Measurements from ENCODE around the gene TMC5. TPM values are rescaled to one million over a fixed set of nuclear protein-coding genes. Genes with fewer than 3 reads are reported as not detected.

Gene TMC5
- total and polyA plus RNA-seq, 2 of the 4 experiments (the other 2 are of a cell fraction): not detected

DNA sequence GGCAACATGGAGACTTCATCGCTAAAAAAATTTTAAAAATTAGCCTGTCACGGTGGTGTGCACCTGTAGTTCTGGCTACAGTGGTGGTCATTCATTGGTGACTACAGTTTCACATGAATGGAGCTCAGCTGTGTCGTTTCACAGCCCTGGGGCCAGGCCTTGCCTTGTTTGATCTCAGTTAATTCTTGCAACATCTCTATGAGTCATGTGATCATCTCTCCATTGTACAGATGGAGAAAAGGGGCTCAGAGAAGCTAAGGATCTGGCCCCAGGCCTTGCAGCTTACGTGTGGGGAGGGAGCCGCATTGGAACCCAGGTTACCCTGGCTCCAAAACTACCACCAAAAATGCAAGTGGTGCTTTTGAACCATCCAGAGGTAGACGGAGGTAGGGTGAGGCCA lies 54.8 kb downstream of the TMC5 start:
- no peak overlapping the region for H2AK5ac ChIP-seq (ENCODE audit: low read depth, low read length)
- no peak overlapping the region for H2AFZ ChIP-seq (replicated peaks; ENCODE audit: low read length, poor library complexity)
- no peak overlapping the region for H4K8ac ChIP-seq (ENCODE audit: low read depth in 2 of 2, low read length in 2 of 2)
- H3K56ac ChIP-seq (ENCODE audit: extremely low read depth, insufficient read depth, low read length): no peak overlapping the region
- CTCF ChIA-PET: interaction anchor here (0.6 kb wide), 1 partner anchor 489 kb away, joined by 3 read pairs; no protein-coding TSS in a partner anchor
- no peak overlapping the region for H3K4ac ChIP-seq (ENCODE audit: low read depth, low read length)
- H3K27ac ChIP-seq (ENCODE audit: insufficient read depth, low read length): no peak overlapping the region
- in situ Hi-C loops (cut with MboI; ENCODE audit: low sequenced_read_pairs): no loop called here
- no CpG with 5 or more reads among the region's 6 CpGs for WGBS, 2 experiments (ENCODE audit: extremely low coverage in 2 of 2, insufficient read length in 1 of 2)
- H3K23ac ChIP-seq (ENCODE audit: low read depth, low read length): no peak overlapping the region
- H2BK20ac ChIP-seq (ENCODE audit: low read depth, low read length): no peak overlapping the region
- TF ChIP-seq CHD1 (IDR thresholded peaks at IDR 0.05; ENCODE audit: low read depth, low read length) (no peak), MAFK (IDR thresholded peaks at IDR 0.05; ENCODE audit: low read depth, low read length) (no peak), FOS (IDR thresholded peaks at IDR 0.05; ENCODE audit: low read depth, low read length) (no peak), SMC3 (IDR thresholded peaks at IDR 0.05; ENCODE audit: low read depth, low read length) (no peak), RFX5 (IDR thresholded peaks at IDR 0.05; ENCODE audit: low read depth, low read length) (no peak), BHLHE40 (IDR thresholded peaks at IDR 0.05; ENCODE audit: low read depth, low read length) (no peak), RCOR1 (IDR thresholded peaks at IDR 0.05; ENCODE audit: insufficient replicate concordance, low read length) (no peak), MAZ (IDR thresholded peaks at IDR 0.05; ENCODE audit: borderline replicate concordance, low read depth, low read length) (no peak), POLR2A (IDR thresholded peaks at IDR 0.05; ENCODE audit: low read depth, low read length) (no peak), MXI1 (IDR thresholded peaks at IDR 0.05; ENCODE audit: borderline replicate concordance, low read depth, low read length) (no peak)
- TF ChIP-seq, protein P1, sequence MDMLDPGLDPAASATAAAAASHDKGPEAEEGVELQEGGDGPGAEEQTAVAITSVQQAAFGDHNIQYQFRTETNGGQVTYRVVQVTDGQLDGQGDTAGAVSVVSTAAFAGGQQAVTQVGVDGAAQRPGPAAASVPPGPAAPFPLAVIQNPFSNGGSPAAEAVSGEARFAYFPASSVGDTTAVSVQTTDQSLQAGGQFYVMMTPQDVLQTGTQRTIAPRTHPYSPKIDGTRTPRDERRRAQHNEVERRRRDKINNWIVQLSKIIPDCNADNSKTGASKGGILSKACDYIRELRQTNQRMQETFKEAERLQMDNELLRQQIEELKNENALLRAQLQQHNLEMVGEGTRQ (IDR thresholded peaks at IDR 0.05; ENCODE audit: low read depth, low read length): no peak
- TF ChIP-seq, protein P2, sequence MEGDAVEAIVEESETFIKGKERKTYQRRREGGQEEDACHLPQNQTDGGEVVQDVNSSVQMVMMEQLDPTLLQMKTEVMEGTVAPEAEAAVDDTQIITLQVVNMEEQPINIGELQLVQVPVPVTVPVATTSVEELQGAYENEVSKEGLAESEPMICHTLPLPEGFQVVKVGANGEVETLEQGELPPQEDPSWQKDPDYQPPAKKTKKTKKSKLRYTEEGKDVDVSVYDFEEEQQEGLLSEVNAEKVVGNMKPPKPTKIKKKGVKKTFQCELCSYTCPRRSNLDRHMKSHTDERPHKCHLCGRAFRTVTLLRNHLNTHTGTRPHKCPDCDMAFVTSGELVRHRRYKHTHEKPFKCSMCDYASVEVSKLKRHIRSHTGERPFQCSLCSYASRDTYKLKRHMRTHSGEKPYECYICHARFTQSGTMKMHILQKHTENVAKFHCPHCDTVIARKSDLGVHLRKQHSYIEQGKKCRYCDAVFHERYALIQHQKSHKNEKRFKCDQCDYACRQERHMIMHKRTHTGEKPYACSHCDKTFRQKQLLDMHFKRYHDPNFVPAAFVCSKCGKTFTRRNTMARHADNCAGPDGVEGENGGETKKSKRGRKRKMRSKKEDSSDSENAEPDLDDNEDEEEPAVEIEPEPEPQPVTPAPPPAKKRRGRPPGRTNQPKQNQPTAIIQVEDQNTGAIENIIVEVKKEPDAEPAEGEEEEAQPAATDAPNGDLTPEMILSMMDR (conservative IDR thresholded peaks at IDR 0.05; ENCODE audit: low read depth, low read length): no peak
- H3K4me1 ChIP-seq (ENCODE audit: control insufficient read depth, insufficient read depth, low read length): no peaks in the 10 kb centered on the region
- no peaks in the 10 kb centered on the region for H3K9me3 ChIP-seq (ENCODE audit: control insufficient read depth, insufficient read depth, low read length)
- H3K4me2 ChIP-seq (ENCODE audit: low read depth, low read length): no peak overlapping the region
- no TSS peak for BruUV-seq (replicated peaks)
- no peak overlapping the region for H2BK15ac ChIP-seq (ENCODE audit: low read depth, low read length)
- H4K5ac ChIP-seq (ENCODE audit: low read depth, low read length): no peak overlapping the region
- intact Hi-C loops (cut with micrococcal nuclease): no loop called here
- ATAC-seq (ENCODE audit: low read depth) (no peak), DNase-seq (no peak)
- POLR2A ChIA-PET (ENCODE audit: unreplicated experiment): no interaction called here
- no peak overlapping the region for H2AK9ac ChIP-seq (replicated peaks; ENCODE audit: low read depth, low read length, poor library complexity)
- H2BK120ac ChIP-seq (ENCODE audit: low read depth, low read length): no peak overlapping the region
- no peak overlapping the region for H4K91ac ChIP-seq (ENCODE audit: insufficient read depth, low read depth, low read length)
- H3K9ac ChIP-seq (ENCODE audit: low read depth, low read length): no peak overlapping the region
- no peak overlapping the region for H2BK5ac ChIP-seq (ENCODE audit: low read depth, low read length, poor library complexity, severe bottlenecking)
- no peaks in the 10 kb centered on the region for H3K27me3 ChIP-seq (ENCODE audit: control insufficient read depth, insufficient read depth, low read length)
- H3K14ac ChIP-seq (replicated peaks; ENCODE audit: low read depth, low read length): no peak overlapping the region
- H3K9me1 ChIP-seq (ENCODE audit: insufficient read depth, low read length): no peaks in the 10 kb centered on the region
- no peaks in the 10 kb centered on the region for H3K36me3 ChIP-seq (ENCODE audit: control insufficient read depth, insufficient read depth, low read length)
- no peak overlapping the region for H3K18ac ChIP-seq (ENCODE audit: low read depth, low read length)
- H4K20me1 ChIP-seq (ENCODE audit: insufficient read depth, low read length): no peaks in the 10 kb centered on the region
- H3K4me3 ChIP-seq (ENCODE audit: insufficient read depth, low read depth, low read length): no peak overlapping the region
- H3K79me1 ChIP-seq (ENCODE audit: low read depth in 1 of 2, low read length in 2 of 2): no peaks in the 10 kb centered on the region
- dilution Hi-C loops (cut with HindIII; ENCODE audit: low sequenced_read_pairs, unreplicated experiment): no loop called here

Data from IMR-90 (cell line).